Heart left ventricle (tissue), 13 donors: Measurements from ENCODE around the gene GPR137.

Source experiments
- POLR2A ChIP-seq, 2 donors: fragments of 450-650 bp; IDR thresholded peaks; one replicate each; pipeline ENCODE4 v1.6.1; 2017; ENCODE audit warnings: antibody characterized with exemption in 2 of 2, mild to moderate bottlenecking in 2 of 2, moderate library complexity in 2 of 2
- TF ChIP-seq, protein P1 (sequence below), 12 donors: fragments of 200-600 bp; sonication (generic) in 4 of 12; IDR thresholded peaks; one replicate each; pipeline versions ENCODE4 v1.5.0 to v1.8.0; 2018 to 2022; ENCODE audit warnings: antibody characterized with exemption in 12 of 12, mild to moderate bottlenecking in 5 of 12
- donor health status: ischemic (EF 13 %, LVEDD 7.1; RV severe dilation, severe dysfunction).
- donor health status: DM: no; HTN: yes; CAD: no.
- donor health status: DM: no; HTN: no; CAD: no.
- donor health status: ischemic (EF 25% LVEDD 6.9; RV normal size, moderate dysfunction).
- donor health status: ischemic (EF 25% LVEDD 5.7; RV mildly dilated, moderate dysfunction).
- donor health status: ischemic (EF 35%, LVEDD 5.7; RV mildly dilated, moderate dysfunction).
- donor health status: nonischemic (EF 11% LVEDD 7.7; RV severe dilation, severe dysfunction).
- donor health status: DM: yes; HTN: yes; CAD: no.
- donor health status: PGD.
- donor health status: ischemic (EF 29% LVEDD 5.4; RV normal size, mild dysfunction).
- donor health status: nonischemic (EF 23%, LVEDD 6.1; RV moderate dilation, normal function).

DNA sequence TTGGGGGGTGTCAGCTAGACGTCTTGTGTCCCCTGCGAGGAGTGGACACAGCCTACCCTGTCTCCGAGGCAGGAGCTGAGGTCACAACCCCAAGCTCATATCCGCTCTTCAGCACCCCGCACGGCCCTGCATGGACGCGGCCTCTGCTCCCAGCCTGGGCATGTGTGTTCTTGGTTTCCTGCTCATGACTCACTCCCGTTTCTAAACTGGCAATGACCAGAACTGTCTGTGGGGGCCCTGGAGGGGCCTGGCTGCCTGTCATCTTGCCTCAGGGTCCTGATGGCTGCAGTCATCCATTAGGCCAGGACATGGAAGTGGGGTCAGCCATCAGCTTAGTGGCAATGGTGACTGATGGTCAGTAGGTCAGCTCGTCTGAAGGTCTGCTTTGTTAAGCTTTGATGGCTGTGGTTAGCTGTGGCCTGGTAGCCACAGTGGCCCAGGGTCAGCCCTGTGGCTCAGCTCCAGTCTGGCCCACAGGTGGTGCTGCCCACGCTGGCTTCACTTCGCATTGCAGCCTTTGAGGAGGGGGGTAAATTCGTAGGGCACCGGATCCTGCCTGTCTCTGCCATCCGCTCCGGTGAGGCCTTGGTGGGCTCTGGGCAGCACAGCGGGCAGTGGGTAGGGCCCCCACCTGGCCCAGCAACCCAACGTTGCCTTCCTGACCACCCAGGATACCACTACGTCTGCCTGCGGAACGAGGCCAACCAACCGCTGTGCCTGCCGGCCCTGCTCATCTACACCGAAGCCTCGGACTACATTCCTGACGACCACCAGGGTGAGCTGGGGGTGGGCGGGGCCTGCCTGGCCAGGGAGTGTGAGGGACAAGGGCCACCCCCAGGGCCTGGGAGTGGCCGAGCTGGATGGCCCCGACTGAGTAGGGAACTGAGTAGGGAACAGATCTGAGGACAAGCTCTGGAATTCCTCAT is 22.4 kb upstream of the GPR137 start:
- TF ChIP-seq, protein P1, sequence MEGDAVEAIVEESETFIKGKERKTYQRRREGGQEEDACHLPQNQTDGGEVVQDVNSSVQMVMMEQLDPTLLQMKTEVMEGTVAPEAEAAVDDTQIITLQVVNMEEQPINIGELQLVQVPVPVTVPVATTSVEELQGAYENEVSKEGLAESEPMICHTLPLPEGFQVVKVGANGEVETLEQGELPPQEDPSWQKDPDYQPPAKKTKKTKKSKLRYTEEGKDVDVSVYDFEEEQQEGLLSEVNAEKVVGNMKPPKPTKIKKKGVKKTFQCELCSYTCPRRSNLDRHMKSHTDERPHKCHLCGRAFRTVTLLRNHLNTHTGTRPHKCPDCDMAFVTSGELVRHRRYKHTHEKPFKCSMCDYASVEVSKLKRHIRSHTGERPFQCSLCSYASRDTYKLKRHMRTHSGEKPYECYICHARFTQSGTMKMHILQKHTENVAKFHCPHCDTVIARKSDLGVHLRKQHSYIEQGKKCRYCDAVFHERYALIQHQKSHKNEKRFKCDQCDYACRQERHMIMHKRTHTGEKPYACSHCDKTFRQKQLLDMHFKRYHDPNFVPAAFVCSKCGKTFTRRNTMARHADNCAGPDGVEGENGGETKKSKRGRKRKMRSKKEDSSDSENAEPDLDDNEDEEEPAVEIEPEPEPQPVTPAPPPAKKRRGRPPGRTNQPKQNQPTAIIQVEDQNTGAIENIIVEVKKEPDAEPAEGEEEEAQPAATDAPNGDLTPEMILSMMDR (IDR thresholded peaks at IDR 0.05): no peak
- TF ChIP-seq POLR2A (IDR thresholded peaks at IDR 0.05): no peak
